Stimulated activated CD8-positive, alpha-beta memory T cell treated with anti-CD3 and anti-CD28 coated beads, Interleukin-4, amount 100 ng/mL, for 4 hours (primary cell): ENCODE measurements around the gene WDR1.

ENCODE experiments used
- DNase-seq, 2 donors: peaks; one replicate each; pipeline ENCODE4 v3.0.0-alpha.2; 2020; ENCODE audit warnings: low read depth in 2 of 2, low spot score in 1 of 2

WDR1 gene

DNA sequence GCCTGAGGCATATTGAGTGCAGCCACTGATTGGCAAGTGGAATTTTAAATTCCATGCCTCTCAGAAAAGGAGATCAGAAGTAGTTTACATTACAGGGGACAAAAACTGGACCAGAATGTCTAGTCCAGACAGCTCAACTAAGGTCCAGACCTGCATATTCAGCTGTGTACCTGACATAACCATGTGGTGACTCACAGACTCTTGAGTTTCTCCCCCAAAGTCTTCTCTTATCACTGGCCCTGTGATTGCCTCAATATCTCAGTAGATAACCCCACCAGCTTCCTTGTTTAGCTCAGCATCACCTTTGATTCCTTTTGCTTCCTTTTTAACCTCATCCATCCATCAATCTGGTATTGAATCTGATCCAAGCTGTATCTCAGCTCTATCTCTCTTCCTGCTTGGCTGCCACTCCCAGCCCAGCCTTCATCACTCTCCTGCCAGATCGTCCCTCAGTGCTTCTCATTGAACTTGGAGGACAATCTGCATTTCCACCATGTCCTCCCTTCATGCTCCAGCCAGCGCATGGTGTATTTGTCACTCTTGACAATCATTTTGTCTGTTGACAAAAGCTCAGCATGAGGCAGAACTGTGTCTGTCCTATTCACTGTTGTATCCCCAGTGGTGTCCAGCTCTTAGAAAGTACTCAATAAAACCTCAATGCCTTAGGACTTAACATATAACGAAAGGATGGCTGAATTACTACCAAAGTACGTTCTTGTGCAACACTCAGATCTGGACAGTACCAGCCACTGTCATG lies 67.5 kb downstream of the WDR1 start:
- no peak for DNase-seq

DNA sequence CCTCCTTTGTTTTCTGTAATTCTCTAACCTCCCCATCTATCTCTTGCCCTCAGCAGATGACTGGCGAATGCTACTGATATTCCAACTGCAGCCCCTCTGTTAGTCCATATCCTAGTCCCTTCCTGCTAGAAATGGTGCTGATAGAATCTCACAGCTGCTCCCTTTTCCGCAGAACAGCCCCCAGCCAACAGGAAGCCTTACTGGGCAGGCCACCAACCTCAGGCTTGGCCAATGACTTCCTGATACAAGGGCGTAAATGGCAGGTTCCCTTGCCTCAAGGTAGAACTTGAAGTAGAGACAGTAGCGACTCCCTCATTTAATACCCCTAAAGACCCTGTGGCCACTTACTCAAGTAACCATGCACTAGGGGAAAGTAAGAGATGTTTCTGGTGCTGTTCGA lies 68.6 kb downstream of the WDR1 start:
- no peak for DNase-seq

GRCh38 chr4:10046471-10046870 lies 70.1 kb downstream of the WDR1 start:
- no peak for DNase-seq

- no peak for DNase-seq
Observed at GRCh38 chr4:10045481-10045880, 71.1 kb downstream of the WDR1 start.

DNA sequence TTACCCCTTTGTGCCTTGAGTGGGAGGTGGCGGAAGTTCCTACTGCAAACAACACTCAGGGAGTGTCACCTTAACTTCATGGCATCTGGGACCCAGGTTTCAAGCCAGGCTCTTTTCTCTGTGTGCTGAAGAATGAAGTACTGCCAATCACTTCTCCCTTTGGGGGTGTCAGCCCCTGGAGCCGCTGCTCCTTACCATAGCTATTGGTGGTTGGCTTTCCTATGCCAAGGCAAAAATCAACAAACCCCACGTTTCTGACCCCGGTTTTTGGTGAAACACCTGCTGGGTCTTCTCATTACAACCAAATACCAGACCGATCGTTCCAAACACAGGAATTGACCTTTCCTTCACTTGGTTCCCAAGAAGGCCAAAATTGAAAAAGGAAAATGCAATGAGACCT lies 75.6 kb downstream of the WDR1 start:
- DNase-seq = no peak

- DNase-seq = no peak
Observed at GRCh38 chr4:10040049-10040892, 76.3 kb downstream of the WDR1 start.

GRCh38 chr4:10036807-10037342 lies 79.7 kb downstream of the WDR1 start:
- no peak for DNase-seq

- no peak for DNase-seq
Observed at GRCh38 chr4:10035130-10035529, 81.5 kb downstream of the WDR1 start.

DNA sequence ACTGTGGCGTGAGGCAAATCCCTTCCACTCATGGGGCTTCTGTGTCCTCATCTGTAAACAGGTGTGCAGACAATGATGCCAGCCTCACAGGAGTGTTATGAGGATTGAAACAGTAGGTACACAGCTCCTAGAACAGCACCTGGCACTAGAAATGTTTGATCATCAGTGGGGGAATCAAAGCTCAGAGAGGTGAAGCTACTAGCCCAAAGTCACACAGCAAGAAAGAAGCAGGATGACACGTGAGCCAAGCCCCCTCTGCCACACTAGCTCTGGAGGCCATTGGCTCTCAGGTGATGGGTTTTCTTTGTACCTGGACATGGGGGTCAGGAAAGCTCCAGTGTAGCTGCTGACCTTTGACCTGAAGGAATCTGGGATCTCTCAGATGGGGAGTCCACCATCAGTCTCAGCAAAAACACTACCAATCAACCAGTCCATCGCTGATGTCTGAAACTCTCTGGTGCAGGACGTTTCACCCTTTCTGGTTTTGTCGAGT lies 81.9 kb downstream of the WDR1 start:
- no peak for DNase-seq

GRCh38 chr4:10034136-10034535 lies 82.5 kb downstream of the WDR1 start:
- no peak for DNase-seq

- DNase-seq = no peak
Observed at GRCh38 chr4:10033191-10033881, 83.3 kb downstream of the WDR1 start.

DNA sequence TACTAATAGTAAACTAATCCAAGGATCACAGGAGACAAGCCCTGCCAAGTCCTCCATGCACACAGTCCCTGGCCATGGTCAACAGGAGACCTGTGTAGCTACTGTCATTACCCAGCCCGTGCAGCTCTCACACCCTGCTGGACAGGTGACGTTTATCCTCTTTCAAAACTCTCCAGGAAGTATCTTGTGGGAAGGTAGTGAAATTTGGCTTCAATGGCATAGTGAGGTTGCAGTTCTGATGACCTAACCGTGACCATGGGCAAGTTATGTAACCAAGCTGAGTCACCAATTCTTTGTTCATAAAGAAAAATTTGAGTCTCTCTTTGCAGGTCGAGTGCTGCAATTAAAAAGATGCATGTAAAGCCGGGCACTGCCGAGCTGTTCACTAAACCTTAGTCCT lies 84.0 kb downstream of the WDR1 start:
- DNase-seq = no peak

DNA sequence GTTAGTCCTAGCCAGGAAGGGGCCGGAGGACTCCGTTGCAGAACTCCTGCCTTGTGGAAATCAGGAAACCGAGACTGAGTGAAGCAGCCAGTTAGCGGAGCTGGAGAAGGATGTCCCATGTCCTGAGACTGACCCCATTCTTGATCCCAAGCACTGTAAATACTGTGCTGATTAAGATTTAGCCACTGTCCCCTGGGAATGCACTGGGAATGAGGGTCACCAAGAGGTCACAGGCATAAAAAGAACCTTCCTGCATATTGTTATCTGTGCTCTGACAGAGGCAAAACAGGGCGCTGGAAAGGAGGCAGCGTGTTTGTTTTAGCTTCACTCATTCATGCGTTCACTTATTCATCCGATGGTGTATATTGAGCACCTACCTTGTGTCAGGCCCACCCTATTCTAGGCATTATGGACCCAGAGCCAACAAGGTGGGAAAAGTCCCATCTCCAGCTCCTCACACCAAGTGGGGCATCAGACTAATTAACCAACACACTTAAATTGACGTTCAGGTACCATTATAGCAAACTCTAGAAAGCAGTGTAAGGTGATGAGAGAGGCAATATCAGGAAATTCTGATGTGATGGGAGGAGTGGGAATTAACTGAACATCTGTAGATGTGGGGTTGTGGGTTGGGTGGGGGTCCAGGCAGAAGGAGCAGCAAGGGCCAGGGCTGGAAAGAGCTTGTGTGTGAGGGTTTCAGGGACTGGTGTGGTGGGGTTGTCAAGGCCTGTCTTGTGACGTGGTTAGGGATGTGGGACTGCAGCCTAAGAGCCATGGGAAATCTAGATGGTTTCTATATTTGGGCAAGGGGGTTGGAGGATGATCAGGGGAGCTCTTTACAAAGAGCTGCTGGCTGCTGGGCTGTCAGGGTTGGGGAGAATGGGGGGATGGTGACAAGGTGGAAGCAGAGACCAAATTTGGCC lies 84.7 kb downstream of the WDR1 start:
- no peak for DNase-seq

DNA sequence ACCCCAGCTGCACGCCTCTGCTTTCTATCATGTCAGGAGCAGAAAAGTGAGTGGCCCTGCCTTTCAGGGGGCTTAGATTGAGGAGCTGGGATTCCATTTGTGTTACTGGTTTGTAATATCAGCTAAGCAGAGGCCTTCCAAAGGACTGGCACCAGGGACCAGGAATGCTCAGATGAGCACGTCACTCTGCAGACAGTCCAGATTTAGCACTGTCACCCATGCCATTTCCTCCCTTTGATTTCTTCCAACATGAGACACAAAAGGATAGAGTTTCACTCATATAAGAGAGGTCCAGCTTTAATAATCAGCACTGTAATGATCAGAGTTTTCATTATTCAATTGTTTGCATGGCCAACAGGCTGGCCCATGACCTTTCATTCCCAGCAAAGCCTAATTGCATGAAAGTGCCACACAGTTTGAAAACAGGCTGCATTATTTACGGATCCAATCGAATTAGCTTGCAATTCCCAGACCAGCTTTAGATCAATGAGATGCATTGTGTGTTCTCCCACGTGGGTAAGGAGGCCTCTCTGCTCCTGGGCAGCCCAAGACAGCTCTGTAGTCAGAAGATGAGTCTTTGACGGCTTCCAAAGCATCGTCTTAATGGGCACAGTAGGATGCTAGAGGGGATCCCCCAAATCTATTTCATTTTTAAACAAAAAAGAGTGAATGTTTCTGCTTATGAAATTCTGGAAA lies 85.5 kb downstream of the WDR1 start:
- DNase-seq = no peak

DNA sequence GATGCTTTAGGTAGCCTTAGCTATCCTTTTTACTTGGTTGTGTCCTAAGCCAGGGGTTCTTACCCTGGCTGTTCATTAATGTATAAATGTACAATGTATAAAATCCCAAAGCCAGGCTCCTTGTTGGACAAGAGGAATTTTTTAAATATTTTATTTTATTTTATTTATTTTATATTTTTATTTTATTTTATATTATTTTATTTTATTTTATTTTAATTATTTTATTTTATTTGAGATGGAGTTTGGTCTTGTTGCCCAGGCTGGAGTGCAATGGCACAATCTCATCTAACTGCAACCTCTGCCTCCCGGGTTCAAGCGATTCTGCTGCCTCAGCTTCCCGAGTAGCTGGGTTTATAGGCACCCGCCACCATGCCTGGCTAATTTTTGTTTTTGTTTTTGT lies 87.2 kb downstream of the WDR1 start:
- no peak for DNase-seq

GRCh38 chr4:10028910-10029309 lies 87.7 kb downstream of the WDR1 start:
- no peak for DNase-seq

- DNase-seq = no peak
Observed at GRCh38 chr4:10026485-10026884, 90.1 kb downstream of the WDR1 start.

- DNase-seq = no peak
Observed at GRCh38 chr4:10025230-10025806, 91.3 kb downstream of the WDR1 start.
